ENCODE measurements around the gene SRSF1.

Gene SRSF1

DNA sequence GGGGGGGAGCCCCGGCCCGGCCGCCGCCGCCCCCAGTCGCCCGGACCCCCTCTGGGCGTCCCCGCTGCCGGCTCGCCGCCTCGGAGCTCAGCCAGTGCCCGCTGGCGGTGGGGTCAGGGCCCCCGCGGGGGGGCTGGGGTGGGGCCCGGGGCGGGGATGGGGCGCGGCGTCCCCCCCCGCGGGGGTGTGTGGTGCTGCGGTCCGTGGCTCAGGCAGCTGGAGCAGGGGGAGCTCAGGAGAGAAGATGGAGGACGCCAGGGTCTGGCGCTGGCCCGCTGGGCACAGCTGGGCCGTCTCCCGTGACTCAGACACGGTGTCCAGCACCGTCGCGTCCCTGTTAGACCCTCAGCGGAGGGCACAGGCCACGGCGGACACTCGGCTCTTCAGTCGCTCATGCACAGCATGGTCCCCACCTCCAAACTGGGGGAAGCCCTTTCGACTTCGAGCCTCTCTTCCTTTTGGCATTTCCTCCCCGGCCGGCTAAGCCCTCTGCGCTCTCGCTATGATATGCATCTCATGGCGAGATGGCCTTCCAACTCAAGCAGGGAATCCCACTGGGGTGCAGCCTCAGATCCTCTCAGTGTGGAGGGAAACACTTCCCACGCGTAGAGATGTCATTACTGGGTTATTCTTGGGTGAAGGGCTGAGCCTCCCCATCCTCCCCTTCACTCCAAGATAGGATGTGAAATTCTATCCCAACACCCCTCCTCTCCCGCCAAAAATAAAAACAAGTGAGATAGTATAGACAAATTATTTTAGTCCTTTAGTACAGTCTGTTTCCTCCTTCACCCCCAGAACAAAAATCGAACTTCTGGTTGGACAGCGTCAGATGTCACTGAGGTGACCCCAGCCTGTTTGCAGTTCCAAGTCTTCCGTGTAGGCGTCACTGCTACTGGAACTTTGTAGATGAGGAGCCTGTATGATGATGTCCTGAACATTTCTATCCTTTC lies 18.5 kb downstream of the SRSF1 start:
- Histone ChIP-seq H3K36me3 (ENCODE audit: control insufficient read depth, insufficient read depth, low read length) (no peaks in the 10 kb centered on the region), H3K27me3 (ENCODE audit: control insufficient read depth, insufficient read depth, low read length, poor library complexity, severe bottlenecking) (no peaks in the 10 kb centered on the region), H3K4me1 (ENCODE audit: control insufficient read depth, insufficient read depth, low read length) (peaks cover 26% of the 10 kb centered on the region), H3K27ac (ENCODE audit: insufficient read depth, low read depth, low read length, poor library complexity, severe bottlenecking) (peak overlapping the region; percentile 96), H3K4me3 (ENCODE audit: insufficient read depth, low read depth, low read length) (peak overlapping the region; percentile 92), H3K9me3 (ENCODE audit: control insufficient read depth, low read length) (no peaks in the 10 kb centered on the region)
- 6 to 7% methylated on average over 53 of the region's 54 CpGs for WGBS, 2 experiments

DNA sequence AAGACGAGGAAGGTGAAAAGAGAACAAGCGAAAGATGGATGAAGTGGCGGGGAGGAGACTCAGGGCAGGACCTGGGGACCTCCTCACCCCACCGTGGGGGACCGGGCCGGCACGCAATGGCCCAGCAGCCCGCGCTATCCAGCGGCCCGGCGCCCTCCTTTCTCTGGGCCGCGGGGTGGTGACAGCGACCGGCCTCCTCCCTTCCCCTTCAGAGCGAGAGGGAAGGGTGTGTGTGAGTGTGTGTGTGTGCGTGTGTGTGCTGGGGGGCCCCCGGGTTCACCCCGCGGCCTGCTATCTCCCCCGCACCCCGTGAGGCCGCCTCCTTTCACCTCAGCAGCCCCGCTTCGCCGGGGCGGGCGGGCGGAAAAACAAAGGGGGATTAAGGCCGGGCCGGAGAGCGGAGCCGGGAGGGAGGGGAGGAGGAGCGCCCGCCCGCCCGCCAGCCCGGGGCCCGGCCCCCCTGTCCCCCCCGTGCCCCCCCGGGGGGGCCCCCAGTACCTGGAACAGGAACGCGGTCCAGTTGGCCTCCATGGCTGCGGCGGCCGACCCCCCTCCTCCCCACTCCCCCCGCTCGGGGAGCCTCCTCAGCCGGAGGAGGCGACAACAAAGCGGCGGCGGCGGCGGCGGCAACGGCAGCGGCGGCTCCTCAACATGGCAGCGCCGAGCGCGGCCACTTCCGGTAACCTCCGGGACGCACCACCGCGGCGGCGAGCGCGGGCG lies 19.3 kb downstream of the SRSF1 start, which contains the start of gene VEZF1:
Gene VEZF1 (minus strand): TSS at position 674 of the 720 bp plus-strand sequence. CDS start 143 bp downstream, at position 531.
- peaks cover 24% of the 10 kb centered on the region for H3K4me1 ChIP-seq (ENCODE audit: control insufficient read depth, insufficient read depth, low read length)
- WGBS, 2 experiments = 0 to 1% methylated on average over 70 to 72 of the region's 74 CpGs

DNA sequence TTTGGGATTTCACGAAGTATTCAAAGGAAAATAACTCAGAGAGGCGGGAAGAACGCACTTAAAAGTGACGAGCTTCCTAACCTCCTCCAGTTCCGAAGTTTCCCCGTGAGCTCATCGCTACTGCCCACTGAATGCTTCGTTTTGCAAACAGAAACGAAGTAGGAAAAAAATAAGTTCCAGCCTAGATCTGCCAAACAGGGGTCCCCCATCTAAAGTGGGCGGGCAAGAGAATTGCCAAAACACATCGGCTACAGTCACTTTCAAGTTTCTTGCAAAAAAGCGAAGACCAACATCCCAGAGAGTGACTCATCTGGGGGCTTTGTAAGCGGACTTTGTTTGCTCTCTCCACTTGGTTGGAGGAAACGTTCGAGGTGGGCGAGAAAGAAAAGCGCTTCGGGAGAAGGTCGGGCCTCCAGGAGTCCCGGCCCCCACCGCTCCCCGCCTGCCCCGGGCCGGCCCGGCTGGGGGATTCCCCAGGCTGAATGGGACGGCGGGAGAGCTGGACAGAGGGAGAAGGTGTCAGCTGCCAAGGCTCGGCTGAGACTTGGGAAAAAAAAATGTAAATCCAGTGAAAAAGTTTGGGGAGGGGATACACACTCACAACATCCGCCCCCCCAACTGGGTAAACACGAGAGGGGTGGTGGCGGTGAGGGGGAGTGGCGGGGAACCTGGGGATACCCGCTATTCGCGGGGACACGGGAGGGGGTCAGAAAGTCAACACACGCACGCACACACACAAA lies 20.0 kb downstream of the SRSF1 start:
- peaks cover 24% of the 10 kb centered on the region for H3K4me1 ChIP-seq (ENCODE audit: control insufficient read depth, insufficient read depth, low read length)
- no peaks in the 10 kb centered on the region for H3K27me3 ChIP-seq (ENCODE audit: control insufficient read depth, insufficient read depth, low read length, poor library complexity, severe bottlenecking)
- peaks cover 11% of the 10 kb centered on the region for H3K36me3 ChIP-seq (ENCODE audit: control insufficient read depth, insufficient read depth, low read length)
- no peaks in the 10 kb centered on the region for H3K9me3 ChIP-seq (ENCODE audit: control insufficient read depth, low read length)
- WGBS, 2 experiments = 1% methylated on average over 38 of the region's 38 CpGs
- peak overlapping the region; percentile 92 for H3K4me3 ChIP-seq (ENCODE audit: insufficient read depth, low read depth, low read length)
- peak overlapping the region; percentile 96 for H3K27ac ChIP-seq (ENCODE audit: insufficient read depth, low read depth, low read length, poor library complexity, severe bottlenecking)

More for the DNA sequence above, 19.3 kb downstream of the SRSF1 start, which contains the start of gene VEZF1:
- Histone ChIP-seq H3K4me3 (ENCODE audit: insufficient read depth, low read depth, low read length) (peak within 1 kb of the TSS; percentile 92), H3K9me3 (ENCODE audit: control insufficient read depth, low read length) (no peaks in the 10 kb centered on the region), H3K27me3 (ENCODE audit: control insufficient read depth, insufficient read depth, low read length, poor library complexity, severe bottlenecking) (no peaks in the 10 kb centered on the region), H3K36me3 (ENCODE audit: control insufficient read depth, insufficient read depth, low read length) (peaks cover 5% of the 10 kb centered on the region), H3K27ac (ENCODE audit: insufficient read depth, low read depth, low read length, poor library complexity, severe bottlenecking) (peak within 1 kb of the TSS; percentile 96)

DNA sequence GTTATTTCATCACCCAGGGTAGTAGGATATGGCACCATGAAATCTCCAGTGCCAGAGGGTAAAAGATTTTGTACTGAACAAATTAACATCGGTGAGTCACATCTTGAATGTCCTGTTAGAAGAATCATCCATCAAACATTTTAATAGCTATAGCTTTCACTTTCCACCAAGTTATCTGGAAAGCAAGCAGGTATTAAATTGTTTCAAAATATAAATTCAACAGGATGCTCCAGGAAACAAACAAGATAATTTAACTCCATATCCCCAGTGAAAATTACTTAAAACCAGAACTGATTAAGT lies 21.4 kb downstream of the SRSF1 start:
- H3K27me3 ChIP-seq (ENCODE audit: control insufficient read depth, insufficient read depth, low read length, poor library complexity, severe bottlenecking) = no peaks in the 10 kb centered on the region
- no peak overlapping the region for H3K27ac ChIP-seq (ENCODE audit: insufficient read depth, low read depth, low read length, poor library complexity, severe bottlenecking)
- H3K4me1 ChIP-seq (ENCODE audit: control insufficient read depth, insufficient read depth, low read length) = peaks cover 24% of the 10 kb centered on the region
- H3K4me3 ChIP-seq (ENCODE audit: insufficient read depth, low read depth, low read length) = peak overlapping the region; percentile 92
- peaks cover 20% of the 10 kb centered on the region for H3K36me3 ChIP-seq (ENCODE audit: control insufficient read depth, insufficient read depth, low read length)
- H3K9me3 ChIP-seq (ENCODE audit: control insufficient read depth, low read length) = no peaks in the 10 kb centered on the region
- 74 to 83% methylated on average over 1 of the region's 1 CpG for WGBS, 2 experiments

DNA sequence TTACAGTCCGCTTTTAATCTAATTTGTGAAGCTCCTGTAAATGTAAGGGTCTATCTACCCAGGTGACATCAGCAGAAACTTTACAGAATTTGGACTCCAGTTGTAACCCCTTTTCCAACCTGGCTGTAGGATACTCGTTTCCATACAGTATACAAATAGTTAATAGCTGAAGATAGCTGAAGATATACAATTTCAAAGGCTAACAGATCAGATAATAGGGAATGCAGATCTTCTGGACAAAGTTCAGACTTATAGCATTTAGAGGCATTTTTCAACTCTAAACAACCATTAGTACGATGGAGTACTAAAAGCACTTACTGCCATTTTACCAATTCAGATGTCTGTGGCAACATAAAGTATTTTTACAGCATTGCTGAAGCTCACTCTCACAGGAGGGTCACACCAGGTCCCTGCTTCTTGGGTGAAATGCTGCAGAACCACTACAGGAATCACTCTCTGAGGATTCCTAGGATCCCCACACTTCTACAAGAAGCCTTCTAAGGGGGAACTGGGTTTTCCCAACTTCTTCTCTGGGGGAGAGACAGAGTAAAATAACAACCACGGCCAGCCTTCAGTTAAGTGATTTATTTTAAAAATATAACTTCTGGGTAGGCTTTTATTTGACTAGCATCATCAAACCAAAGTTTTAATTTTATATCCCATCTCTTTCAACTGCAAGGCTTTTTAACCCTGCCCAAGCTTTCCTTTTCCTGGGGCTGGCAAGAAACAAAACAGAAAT lies 21.9 kb downstream of the SRSF1 start:
- Histone ChIP-seq H3K4me3 (ENCODE audit: insufficient read depth, low read depth, low read length) (peak overlapping the region; percentile 92), H3K9me3 (ENCODE audit: control insufficient read depth, low read length) (no peaks in the 10 kb centered on the region), H3K27ac (ENCODE audit: insufficient read depth, low read depth, low read length, poor library complexity, severe bottlenecking) (no peak overlapping the region), H3K4me1 (ENCODE audit: control insufficient read depth, insufficient read depth, low read length) (peaks cover 24% of the 10 kb centered on the region), H3K27me3 (ENCODE audit: control insufficient read depth, insufficient read depth, low read length, poor library complexity, severe bottlenecking) (no peaks in the 10 kb centered on the region), H3K36me3 (ENCODE audit: control insufficient read depth, insufficient read depth, low read length) (peaks cover 25% of the 10 kb centered on the region)
- 83 to 90% methylated on average over 2 to 3 of the region's 4 CpGs for WGBS, 2 experiments

DNA sequence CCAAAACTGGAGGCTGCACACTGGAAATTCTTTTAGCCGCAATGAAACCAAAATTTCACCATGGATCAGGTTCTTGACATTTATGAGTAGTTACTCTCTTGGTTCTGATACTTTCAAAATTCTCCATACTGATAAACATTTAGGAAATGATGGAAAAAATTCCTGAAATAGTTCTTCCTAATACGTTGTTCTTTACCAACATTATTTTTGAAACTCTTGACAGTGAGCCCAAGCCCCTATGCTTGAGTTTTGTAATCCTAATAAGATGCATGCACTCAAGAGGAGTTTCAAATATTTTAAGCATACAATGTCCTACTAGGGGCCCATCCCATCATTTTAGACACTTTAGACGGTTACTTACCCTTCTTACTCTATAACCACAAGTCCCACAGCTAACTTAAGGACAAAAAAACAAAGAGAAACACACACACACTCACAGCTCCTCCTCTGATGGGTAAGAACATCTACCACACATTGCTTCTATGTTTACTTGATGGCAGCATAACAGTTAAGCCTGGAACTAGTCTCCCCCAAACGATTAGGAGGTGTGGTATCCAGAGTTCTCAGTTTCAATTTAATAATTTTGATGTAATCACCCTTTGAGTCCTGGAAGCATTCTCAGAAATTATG lies 22.7 kb downstream of the SRSF1 start:
- H3K36me3 ChIP-seq (ENCODE audit: control insufficient read depth, insufficient read depth, low read length) = peaks cover 32% of the 10 kb centered on the region
- no peak overlapping the region for H3K27ac ChIP-seq (ENCODE audit: insufficient read depth, low read depth, low read length, poor library complexity, severe bottlenecking)
- no peak overlapping the region for H3K4me3 ChIP-seq (ENCODE audit: insufficient read depth, low read depth, low read length)
- 84 to 91% methylated on average over 4 of the region's 4 CpGs for WGBS, 2 experiments
- H3K9me3 ChIP-seq (ENCODE audit: control insufficient read depth, low read length) = no peaks in the 10 kb centered on the region
- H3K27me3 ChIP-seq (ENCODE audit: control insufficient read depth, insufficient read depth, low read length, poor library complexity, severe bottlenecking) = no peaks in the 10 kb centered on the region
- H3K4me1 ChIP-seq (ENCODE audit: control insufficient read depth, insufficient read depth, low read length) = peaks cover 21% of the 10 kb centered on the region

DNA sequence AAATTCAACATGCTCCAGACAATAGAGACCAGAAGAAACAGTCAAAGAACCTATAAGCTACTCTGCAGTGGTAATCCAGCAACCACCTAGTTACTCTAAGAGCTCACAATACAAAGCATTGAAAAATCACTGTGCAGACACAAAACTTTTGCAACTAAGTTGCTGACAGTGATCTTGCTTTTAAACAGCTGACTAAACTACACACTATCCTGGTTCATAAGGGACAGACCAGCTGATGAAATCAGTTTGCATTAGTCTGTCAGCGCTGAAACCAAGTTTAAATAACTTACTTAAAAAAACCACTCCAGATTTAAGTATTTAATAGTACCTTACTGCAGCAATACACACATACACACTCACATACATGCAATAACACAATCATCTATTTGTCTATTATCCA lies 23.6 kb downstream of the SRSF1 start:
- Histone ChIP-seq H3K4me3 (ENCODE audit: insufficient read depth, low read depth, low read length) (no peak overlapping the region), H3K36me3 (ENCODE audit: control insufficient read depth, insufficient read depth, low read length) (peaks cover 41% of the 10 kb centered on the region)

DNA sequence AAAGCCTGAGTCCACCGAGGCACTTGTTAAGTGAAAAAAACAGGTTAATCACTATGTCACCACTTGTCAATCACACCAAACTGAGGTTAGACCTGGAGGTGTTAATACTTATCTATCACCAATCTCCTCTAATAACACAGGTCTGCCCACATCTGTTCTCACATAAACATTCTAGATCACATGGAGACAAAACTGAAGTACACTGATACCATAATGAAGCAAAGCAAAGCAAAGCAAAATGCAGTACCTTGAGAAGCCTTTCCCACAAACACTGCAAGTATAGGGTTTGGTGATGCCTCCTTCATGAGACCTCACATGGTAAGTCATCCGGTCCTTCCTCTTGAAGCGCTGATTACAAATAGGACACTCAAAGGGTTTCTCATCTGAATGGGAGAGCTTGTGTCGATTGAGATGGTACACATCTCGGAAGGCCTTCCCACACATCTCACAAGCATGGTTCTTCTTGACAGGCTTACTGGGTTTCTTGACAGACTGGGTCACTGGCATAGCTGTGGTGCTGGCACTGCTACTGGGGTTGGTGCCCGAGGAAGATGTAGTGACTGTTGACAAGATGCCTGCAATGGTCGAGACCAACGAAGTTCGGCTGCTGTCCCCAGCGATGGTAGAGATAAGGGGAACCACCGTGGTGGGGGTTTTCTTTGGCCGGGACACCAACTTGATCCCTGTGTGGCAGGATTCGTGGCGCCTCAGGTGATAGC lies 24.4 kb downstream of the SRSF1 start:
- peaks cover 49% of the 10 kb centered on the region for H3K36me3 ChIP-seq (ENCODE audit: control insufficient read depth, insufficient read depth, low read length)
- no peak overlapping the region for H3K4me3 ChIP-seq (ENCODE audit: insufficient read depth, low read depth, low read length)
- WGBS, 2 experiments = 94 to 95% methylated on average over 14 of the region's 14 CpGs

More for the DNA sequence above, 23.6 kb downstream of the SRSF1 start:
- peaks cover 15% of the 10 kb centered on the region for H3K4me1 ChIP-seq (ENCODE audit: control insufficient read depth, insufficient read depth, low read length)
- 96% methylated on average over 1 of the region's 1 CpG for WGBS, 2 experiments
- H3K27ac ChIP-seq (ENCODE audit: insufficient read depth, low read depth, low read length, poor library complexity, severe bottlenecking) = no peak overlapping the region
- no peaks in the 10 kb centered on the region for H3K27me3 ChIP-seq (ENCODE audit: control insufficient read depth, insufficient read depth, low read length, poor library complexity, severe bottlenecking)
- H3K9me3 ChIP-seq (ENCODE audit: control insufficient read depth, low read length) = no peaks in the 10 kb centered on the region

DNA sequence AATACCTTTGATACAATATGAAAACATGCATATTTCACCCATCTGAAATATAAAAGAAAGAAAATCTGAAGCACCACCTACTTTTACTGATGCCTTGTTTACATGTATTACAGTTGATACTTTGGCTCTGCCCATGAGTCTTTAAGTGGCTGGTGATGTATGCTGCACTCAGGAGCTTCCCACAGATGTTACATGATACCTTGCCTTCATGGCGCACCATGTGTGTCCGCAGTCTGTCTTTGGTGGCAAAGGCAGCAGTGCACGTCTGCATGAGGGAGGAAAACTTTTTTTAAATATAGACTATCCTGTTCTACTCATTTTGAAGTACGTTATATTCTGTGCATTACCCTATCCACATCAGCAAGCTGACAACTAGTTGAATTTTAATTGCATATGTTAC lies 26.5 kb downstream of the SRSF1 start:
- H3K4me1 ChIP-seq (ENCODE audit: control insufficient read depth, insufficient read depth, low read length) = peaks cover 14% of the 10 kb centered on the region
- no peaks in the 10 kb centered on the region for H3K9me3 ChIP-seq (ENCODE audit: control insufficient read depth, low read length)
- H3K4me3 ChIP-seq (ENCODE audit: insufficient read depth, low read depth, low read length) = no peak overlapping the region
- no peak overlapping the region for H3K27ac ChIP-seq (ENCODE audit: insufficient read depth, low read depth, low read length, poor library complexity, severe bottlenecking)
- H3K36me3 ChIP-seq (ENCODE audit: control insufficient read depth, insufficient read depth, low read length) = peaks cover 68% of the 10 kb centered on the region
- 95% methylated on average over 3 to 4 of the region's 4 CpGs for WGBS, 2 experiments
- no peaks in the 10 kb centered on the region for H3K27me3 ChIP-seq (ENCODE audit: control insufficient read depth, insufficient read depth, low read length, poor library complexity, severe bottlenecking)

More for the DNA sequence above, 24.4 kb downstream of the SRSF1 start:
- Histone ChIP-seq H3K27me3 (ENCODE audit: control insufficient read depth, insufficient read depth, low read length, poor library complexity, severe bottlenecking) (no peaks in the 10 kb centered on the region), H3K4me1 (ENCODE audit: control insufficient read depth, insufficient read depth, low read length) (peaks cover 15% of the 10 kb centered on the region), H3K27ac (ENCODE audit: insufficient read depth, low read depth, low read length, poor library complexity, severe bottlenecking) (no peak overlapping the region), H3K9me3 (ENCODE audit: control insufficient read depth, low read length) (no peaks in the 10 kb centered on the region)
